ENCODE measurements around the gene TRPM8. TPM values are rescaled to one million over a fixed set of nuclear protein-coding genes. Genes with fewer than 3 reads are reported as not detected.

TRPM8 gene
- total RNA-seq, 1 donor: 0.63 TPM

- H3K4me3 ChIP-seq (ENCODE audit: low read depth, low read length): no peak overlapping the region
- TF ChIP-seq CTCF (IDR thresholded peaks at IDR 0.05; ENCODE audit: insufficient read depth, low read length): no peak
- peak; percentile 39 for DNase-seq (ENCODE audit: low read depth)
Measured at GRCh38 chr2:233996000-233996399, 78.8 kb downstream of the TRPM8 start.

- H3K4me3 ChIP-seq (ENCODE audit: low read depth, low read length): no peak overlapping the region
- DNase-seq (ENCODE audit: low read depth): peak; percentile 55
- TF ChIP-seq CTCF (IDR thresholded peaks at IDR 0.05; ENCODE audit: insufficient read depth, low read length): no peak
Measured at GRCh38 chr2:233996461-233996860, 79.3 kb downstream of the TRPM8 start.

DNA sequence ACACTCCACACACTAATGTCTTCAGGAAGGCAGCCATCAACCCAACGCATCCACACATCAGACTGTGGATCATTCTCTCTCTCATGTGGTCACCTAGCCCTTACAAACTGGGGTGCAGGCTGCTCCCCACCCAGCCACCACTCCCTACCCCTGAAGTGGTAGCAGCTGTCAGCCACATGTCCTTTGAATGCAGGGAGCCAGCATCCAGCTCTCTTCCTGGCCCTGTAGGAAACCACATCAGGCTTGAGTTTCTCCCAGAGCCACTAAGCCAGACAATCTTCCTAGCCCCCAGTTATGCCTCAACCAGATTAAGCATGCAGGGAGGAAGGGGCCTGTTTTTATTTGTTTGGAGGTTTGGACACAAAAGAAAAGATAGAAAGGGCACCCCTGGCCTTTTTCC, 80.5 kb downstream of the TRPM8 start:
- no peak for TF ChIP-seq CTCF (IDR thresholded peaks at IDR 0.05; ENCODE audit: insufficient read depth, low read length)
- no peak overlapping the region for H3K4me3 ChIP-seq (ENCODE audit: low read depth, low read length)
- no peak for DNase-seq (ENCODE audit: low read depth)

GRCh38 chr2:233999182-233999581, 82.0 kb downstream of the TRPM8 start:
- no peak for DNase-seq (ENCODE audit: low read depth)
- TF ChIP-seq CTCF (IDR thresholded peaks at IDR 0.05; ENCODE audit: insufficient read depth, low read length): no peak

GRCh38 chr2:234001380-234002160, 84.4 kb downstream of the TRPM8 start:
- no peak for DNase-seq (ENCODE audit: low read depth)
- TF ChIP-seq CTCF (IDR thresholded peaks at IDR 0.05; ENCODE audit: insufficient read depth, low read length): no peak

More at GRCh38 chr2:233999182-233999581, 82.0 kb downstream of the TRPM8 start:
- H3K4me3 ChIP-seq (ENCODE audit: low read depth, low read length): no peak overlapping the region

GRCh38 chr2:234002281-234002680, 85.1 kb downstream of the TRPM8 start:
- TF ChIP-seq CTCF (IDR thresholded peaks at IDR 0.05; ENCODE audit: insufficient read depth, low read length): no peak
- H3K4me3 ChIP-seq (ENCODE audit: low read depth, low read length): no peak overlapping the region
- DNase-seq (ENCODE audit: low read depth): no peak

More at GRCh38 chr2:234001380-234002160, 84.4 kb downstream of the TRPM8 start:
- no peak overlapping the region for H3K4me3 ChIP-seq (ENCODE audit: low read depth, low read length)
